Thyroid gland (tissue), 4 donors: ENCODE results near the gene PHF19. TPM values are rescaled to one million over a fixed set of nuclear protein-coding genes. Genes with fewer than 3 reads are reported as not detected.

Source experiments
- DNase-seq, 2 donors: peaks; one replicate each; pipeline ENCODE4 v3.0.0-alpha.2; 2019
- H3K27ac ChIP-seq, 3 donors: fragments of 200-600 bp; sonication (generic); 1 replicate in 2 of 3; 2 replicates in 1 of 3; pipeline ENCODE4 v1.5.1; 2016 to 2019; ENCODE audit warnings: mild to moderate bottlenecking in 1 of 3, moderate library complexity in 1 of 3
- H3K27me3 ChIP-seq: fragments of 200-600 bp; sonication (generic); one replicate; pipeline ENCODE4 v1.5.1; 2019
- H3K36me3 ChIP-seq, 2 donors: fragments of 200-600 bp; sonication (generic); one replicate each; pipeline ENCODE4 v1.5.1; 2016 to 2019
- H3K4me1 ChIP-seq, 2 donors: fragments of 200-600 bp; sonication (generic); one replicate each; pipeline ENCODE4 v1.5.1; 2017 to 2019
- H3K4me3 ChIP-seq, 3 donors: fragments of 200-600 bp; sonication (generic); replicated peaks in 1 of 3; 1 replicate in 2 of 3; 2 replicates in 1 of 3; pipeline ENCODE4 v1.5.1; 2016; ENCODE audit warnings: mild to moderate bottlenecking in 1 of 3
- H3K9me3 ChIP-seq: fragments of 200-600 bp; sonication (generic); one replicate; pipeline ENCODE4 v1.5.1; 2017
- CTCF ChIP-seq, 6 experiments: fragments of 200-600 bp in 3 of 6; fragments of 450-650 bp in 3 of 6; sonication (generic) in 3 of 6; IDR thresholded peaks; one replicate each; pipeline ENCODE4 v1.5.1; 2016 to 2019; ENCODE audit warnings: antibody characterized with exemption in 6 of 6, mild to moderate bottlenecking in 2 of 6, inconsistent platforms in 1 of 6, moderate library complexity in 1 of 6
- POLR2A ChIP-seq, 2 donors: fragments of 450-650 bp; IDR thresholded peaks; one replicate each; pipeline ENCODE4 v1.6.1; 2017; ENCODE audit warnings: antibody characterized with exemption in 2 of 2, mild to moderate bottlenecking in 2 of 2, moderate library complexity in 1 of 2
- WGBS, 2 donors: methylation state at CpG; one replicate each; pipeline ENCODE4 v1.1.5; 2017; 5-methylcytosine and 5-hydroxymethylcytosine counted together
- intact Hi-C: fragments of 100-400 bp; cut with DNase I; formaldehyde crosslinking; loops from one replicate; pipeline ENCODE4 v1.15.1; 2023
- total RNA-seq, 4 donors: library from RNA; depleted of rRNA; stranded (reverse); fragments of >200 nt; gene quantifications; one replicate each; pipeline ENCODE4 v1.2.3, GENCODE V29; 2016

The PHF19 gene
- total RNA-seq, 4 donors from 2014 or later = 10.8 to 24.1 (median 13.1) TPM

- DNase-seq = no peak
- H3K27me3 ChIP-seq = no peaks in the 10 kb centered on the region
- H3K4me1 ChIP-seq = no peaks in the 10 kb centered on the region
- TF ChIP-seq CTCF (IDR thresholded peaks at IDR 0.05) = no peak
- no peak overlapping the region for H3K27ac ChIP-seq
- H3K4me3 ChIP-seq = no peak overlapping the region
- WGBS, 2 donors = 95 to 96% methylated on average over 4 of the region's 4 CpGs
- peaks cover 27 to 54% of the 10 kb centered on the region in 2 donors for H3K36me3 ChIP-seq
- intact Hi-C loops = no loop called here
- no peaks in the 10 kb centered on the region for H3K9me3 ChIP-seq
These were observed 56.9 kb downstream of the PHF19 start for GRCh38 chr9:120820095-120820494.

- Histone ChIP-seq H3K4me1 (no peaks in the 10 kb centered on the region), H3K27ac (no peak overlapping the region), H3K4me3 (no peak overlapping the region), H3K27me3 (no peaks in the 10 kb centered on the region), H3K9me3 (no peaks in the 10 kb centered on the region), H3K36me3 (peaks cover 22 to 46% of the 10 kb centered on the region in 2 donors)
- DNase-seq = no peak
- intact Hi-C loops = no loop called here
- TF ChIP-seq POLR2A (IDR thresholded peaks at IDR 0.05) = no peak
- no peak for TF ChIP-seq CTCF (IDR thresholded peaks at IDR 0.05)
- 88 to 97% methylated on average over 1 of the region's 1 CpG for WGBS, 2 donors
These were observed 58.4 kb downstream of the PHF19 start for GRCh38 chr9:120818595-120818994.

- Histone ChIP-seq H3K36me3 (peaks cover 13 to 28% of the 10 kb centered on the region in 2 donors), H3K9me3 (no peaks in the 10 kb centered on the region)
- 94 to 97% methylated on average over 4 of the region's 4 CpGs for WGBS, 2 donors
These were observed 61.9 kb downstream of the PHF19 start for GRCh38 chr9:120815075-120815474.

GRCh38 chr9:120808931-120809330 is 68.1 kb downstream of the PHF19 start:
- no peaks in the 10 kb centered on the region for H3K27me3 ChIP-seq
- no peaks in the 10 kb centered on the region for H3K4me1 ChIP-seq
- TF ChIP-seq CTCF (IDR thresholded peaks at IDR 0.05) = no peak
- H3K36me3 ChIP-seq = no peaks in the 10 kb centered on the region
- no peak for DNase-seq
- no peak overlapping the region for H3K4me3 ChIP-seq
- intact Hi-C loops = no loop called here
- no peaks in the 10 kb centered on the region for H3K9me3 ChIP-seq
- no peak overlapping the region for H3K27ac ChIP-seq

More at GRCh38 chr9:120815075-120815474, 61.9 kb downstream of the PHF19 start:
- Histone ChIP-seq H3K4me3 (no peak overlapping the region), H3K27ac (no peak overlapping the region), H3K4me1 (no peaks in the 10 kb centered on the region), H3K27me3 (no peaks in the 10 kb centered on the region)
- TF ChIP-seq POLR2A (IDR thresholded peaks at IDR 0.05) (no peak), CTCF (IDR thresholded peaks at IDR 0.05) (no peak)
- no peak for DNase-seq
- intact Hi-C loops = no loop called here

GRCh38 chr9:120807607-120808379 is 69.2 kb downstream of the PHF19 start:
- H3K4me3 ChIP-seq = no peak overlapping the region
- no peaks in the 10 kb centered on the region for H3K9me3 ChIP-seq
- TF ChIP-seq CTCF (IDR thresholded peaks at IDR 0.05) (no peak), POLR2A (IDR thresholded peaks at IDR 0.05) (no peak)
- no peaks in the 10 kb centered on the region for H3K4me1 ChIP-seq
- no peaks in the 10 kb centered on the region for H3K36me3 ChIP-seq
- H3K27me3 ChIP-seq = no peaks in the 10 kb centered on the region
- DNase-seq = no peak
- intact Hi-C loops = no loop called here
- H3K27ac ChIP-seq = no peak overlapping the region

Other genes with a start within 250 kb of the PHF19 start
- 100 to 1,000 TPM in 3 of 4 donors, 10 to 100 TPM in 1; 65.2 to 194 (median 138) TPM for gene MEGF9, start 162.7 kb downstream of the PHF19 start, total RNA-seq
- 10 to 100 TPM; 46.9 to 54.8 (median 50.1) TPM for gene FBXW2, start 83.8 kb downstream of the PHF19 start, total RNA-seq
- 10 to 100 TPM; 34.8 to 38.6 (median 36.5) TPM for gene PSMD5, start 34.3 kb downstream of the PHF19 start, total RNA-seq
- gene TRAF1, start 49.6 kb upstream of the PHF19 start, total RNA-seq = 1 to 10 TPM; 5.7 to 7.8 (median 6.6) TPM
- 1 to 10 TPM; 1.7 to 3.4 (median 2.8) TPM for gene C5, start 173.1 kb upstream of the PHF19 start, total RNA-seq
- 10 to 100 TPM in 3 of 4 donors, 1 to 10 TPM in 1; 9.9 to 23.0 (median 15.4) TPM for gene CNTRL, start 197.8 kb upstream of the PHF19 start, total RNA-seq